Glomerular endothelial cell (primary cell): Measurements from ENCODE around the gene SORBS1. TPM values are rescaled to one million over a fixed set of nuclear protein-coding genes. Genes with fewer than 3 reads are reported as not detected.

Source experiments
- DNase-seq: peaks from one replicate; pipeline ENCODE4 v3.0.0-alpha.2; 2011; ENCODE audit warnings: low read depth, low spot score; ENCODE audit errors: extremely low read depth
- total RNA-seq: library from RNA; depleted of rRNA; stranded (reverse); fragments of >200 nt; gene quantifications from 2 replicates; pipeline ENCODE4 v1.2.3, GENCODE V29; 2015

SORBS1 gene
- total RNA-seq, 1 donor from 2014 or later, result 4.2 TPM

- DNase-seq, result no peak
Measured at GRCh38 chr10:95517536-95518454, 43.4 kb downstream of the SORBS1 start.

DNA sequence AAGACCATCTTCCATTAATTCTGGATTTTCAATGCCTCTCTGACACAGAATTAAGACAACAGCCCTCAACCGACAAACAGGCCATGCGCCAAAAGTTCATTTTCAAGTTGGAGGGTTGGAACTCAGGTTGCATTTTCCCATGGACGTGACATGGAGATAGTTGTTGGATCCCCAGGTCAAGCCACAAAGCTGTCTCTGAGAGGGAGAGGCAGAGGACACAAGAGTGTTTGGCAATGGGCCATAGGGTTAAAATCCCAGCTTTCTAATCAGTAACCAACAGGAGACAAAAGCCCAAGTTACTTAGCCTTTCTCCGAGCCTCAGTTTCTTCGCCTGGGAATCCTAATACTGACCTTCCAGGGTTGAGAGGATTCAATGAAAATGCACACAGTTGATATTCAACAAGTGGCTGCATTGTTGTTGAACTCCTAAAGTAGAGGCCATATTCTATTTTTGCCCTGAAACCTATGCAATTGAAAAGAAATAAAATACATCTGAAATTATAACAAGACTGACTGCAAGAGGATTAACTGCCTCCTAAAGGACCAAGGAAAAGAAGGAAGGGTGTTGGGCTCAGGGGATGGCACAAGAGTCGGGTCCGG is 44.3 kb downstream of the SORBS1 start:
- DNase-seq, result no peak

- DNase-seq, result no peak
Measured at GRCh38 chr10:95513941-95514392, 47.2 kb downstream of the SORBS1 start.

DNA sequence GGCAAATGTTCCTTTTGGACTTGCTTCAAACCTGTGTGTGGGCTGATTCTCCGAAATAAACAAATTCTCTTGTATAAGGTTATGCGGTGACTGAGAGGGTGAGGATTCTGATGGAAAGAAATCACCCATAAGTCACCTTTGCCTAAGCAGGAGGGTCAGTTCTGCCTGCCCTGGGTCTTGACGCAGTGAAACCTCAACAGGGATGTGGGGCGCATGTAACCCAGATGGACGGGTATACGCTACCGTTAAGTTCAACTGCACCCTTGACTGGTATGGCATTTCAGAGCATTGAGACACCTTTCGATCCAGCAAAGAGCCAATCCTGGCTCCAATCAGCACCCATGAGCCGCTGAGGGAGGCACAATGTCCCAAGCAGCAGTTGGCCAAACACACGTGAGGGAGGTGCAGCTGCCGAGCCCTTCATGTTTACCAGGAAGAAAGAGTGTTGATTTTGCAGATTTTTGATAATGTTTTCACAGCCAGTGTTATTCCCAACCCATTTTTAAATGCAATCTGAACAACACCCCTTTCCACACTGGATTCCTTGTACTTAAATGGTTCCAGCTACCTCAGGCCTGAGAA is 48.1 kb downstream of the SORBS1 start:
- no peak for DNase-seq

DNA sequence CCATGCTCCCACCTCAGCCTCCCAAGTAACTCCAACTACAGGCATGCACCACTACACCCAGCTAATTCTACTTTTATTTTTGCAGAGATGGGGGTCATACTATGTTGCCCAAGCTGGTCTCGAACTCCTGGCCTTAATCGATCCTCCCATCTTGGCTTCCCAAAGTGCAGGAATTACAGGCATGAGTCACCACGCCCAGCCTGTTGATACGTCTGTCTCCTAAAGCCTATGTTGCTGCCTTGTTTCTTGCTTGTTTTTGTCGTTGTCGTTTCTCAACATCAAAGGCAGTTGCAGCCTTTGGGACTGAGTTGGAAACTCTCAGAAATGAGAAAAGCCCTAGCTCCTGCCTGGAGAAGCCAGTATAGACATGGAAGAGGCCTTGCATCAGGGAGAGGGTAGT is 49.9 kb downstream of the SORBS1 start:
- no peak for DNase-seq

DNA sequence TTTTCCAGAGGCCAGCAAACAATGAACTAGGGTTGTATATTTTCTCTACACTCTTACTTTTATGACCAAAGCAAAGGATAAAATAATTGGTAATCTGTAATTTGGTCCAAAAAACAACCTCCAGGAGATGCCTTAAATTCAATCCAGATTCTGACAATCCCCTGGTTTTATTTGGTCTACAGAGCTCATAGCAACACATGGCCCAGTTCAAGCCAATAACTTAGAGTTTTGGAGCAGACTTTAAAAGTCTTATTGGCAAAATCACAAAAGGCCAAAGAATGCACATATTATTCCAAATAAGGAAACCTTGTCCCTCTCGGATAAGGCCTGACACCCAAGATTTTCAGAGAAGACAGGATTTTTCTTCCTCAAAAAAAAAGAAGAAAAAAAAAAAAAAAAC is 51.9 kb downstream of the SORBS1 start:
- DNase-seq, result no peak

GRCh38 chr10:95508730-95509129 is 52.4 kb downstream of the SORBS1 start:
- DNase-seq, result no peak

DNA sequence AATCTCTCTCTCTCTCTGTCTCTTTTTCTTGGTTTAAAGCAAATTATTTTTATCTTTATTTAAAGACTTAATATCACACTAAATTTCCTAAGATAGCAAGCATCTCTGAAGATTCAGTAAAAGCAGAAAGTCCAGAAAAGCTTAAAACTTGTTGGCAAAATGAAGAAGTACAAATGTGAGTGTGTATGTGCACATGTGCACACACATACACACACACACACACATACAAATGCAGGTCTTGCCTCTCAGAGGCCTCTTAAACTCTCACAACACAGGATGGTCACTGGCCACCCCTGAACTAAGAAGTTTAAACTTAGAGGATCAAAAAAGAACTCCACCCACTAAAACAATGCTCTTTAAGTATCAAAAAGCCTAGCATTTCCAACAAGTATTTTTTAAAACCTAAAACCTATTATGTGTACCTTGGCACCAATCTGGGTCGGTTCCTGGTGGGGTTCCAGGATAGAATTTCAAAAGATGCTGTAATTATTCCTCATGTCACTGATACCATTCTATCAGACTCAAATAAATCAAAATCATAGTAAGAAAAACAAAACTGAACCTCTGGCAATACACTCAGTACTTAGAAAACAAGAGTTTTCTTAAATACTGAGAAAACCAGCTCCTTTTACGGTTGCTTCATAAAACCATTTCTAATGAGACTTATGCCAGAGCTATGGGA is 55.0 kb downstream of the SORBS1 start:
- DNase-seq, result no peak

DNA sequence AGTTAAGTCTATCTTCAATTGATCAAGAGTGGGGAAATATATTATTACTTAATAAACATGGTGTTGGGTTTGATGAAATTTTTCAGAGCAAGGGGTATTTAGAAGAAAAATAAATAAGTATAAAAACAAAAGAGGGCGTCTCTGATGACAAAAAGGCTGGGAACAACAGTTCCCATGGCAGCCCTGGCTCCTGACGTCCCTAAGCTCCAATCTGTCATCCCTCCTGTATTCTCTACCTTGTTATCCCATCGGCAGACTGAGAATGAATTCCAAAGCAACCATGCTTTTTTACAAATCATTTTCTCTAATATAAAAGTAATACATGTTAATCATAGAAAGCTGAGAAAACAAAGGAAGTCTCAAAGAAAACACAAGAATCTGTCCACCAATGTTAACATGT is 55.5 kb downstream of the SORBS1 start:
- no peak for DNase-seq

DNA sequence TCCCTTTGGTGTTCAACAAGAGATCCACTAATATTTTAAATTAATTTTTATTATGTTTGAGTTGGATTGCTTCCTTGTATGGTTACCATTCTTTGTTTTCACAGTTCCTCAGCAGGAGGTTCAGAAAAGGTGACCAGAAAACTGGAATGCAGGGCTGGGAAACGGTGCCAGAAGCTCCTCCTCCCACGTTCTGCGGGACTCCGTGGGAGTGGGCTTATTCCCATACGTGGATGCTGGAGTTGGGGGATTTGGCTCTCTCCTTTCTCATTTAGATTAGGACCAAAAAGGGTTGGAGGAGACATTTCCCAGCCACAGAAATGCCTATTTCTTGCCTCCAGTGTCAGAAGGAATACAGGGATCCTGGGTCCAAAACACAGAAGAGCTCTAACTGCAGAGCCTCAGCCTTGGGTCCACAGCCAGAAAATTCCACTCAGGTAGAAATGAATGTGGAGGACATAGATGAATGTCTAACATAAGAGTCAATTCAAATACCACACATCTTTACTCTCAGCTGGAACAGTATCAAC is 56.0 kb downstream of the SORBS1 start:
- no peak for DNase-seq

DNA sequence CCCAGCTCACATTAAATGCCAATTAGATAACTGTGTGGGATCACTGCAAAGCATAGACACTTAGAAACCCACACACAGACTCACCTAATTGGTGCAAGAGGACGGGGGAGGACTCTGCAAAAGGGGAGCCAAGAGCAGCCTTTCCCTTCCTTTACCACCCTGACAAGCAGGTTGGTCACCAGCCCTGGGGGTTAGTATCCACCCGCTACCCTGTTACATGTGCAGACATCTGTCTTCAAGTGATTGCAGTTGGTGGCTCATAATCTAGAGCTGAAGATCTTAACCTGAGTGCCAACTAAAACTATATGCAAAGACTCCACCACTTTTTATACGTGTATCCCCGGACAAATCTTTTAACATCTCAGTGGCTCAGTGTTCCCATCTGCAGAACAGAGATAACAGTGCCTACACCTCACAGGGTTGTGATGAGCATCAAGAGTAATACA is 56.9 kb downstream of the SORBS1 start:
- DNase-seq, result no peak

- no peak for DNase-seq
Measured at GRCh38 chr10:95503526-95503925, 57.6 kb downstream of the SORBS1 start.

- DNase-seq, result no peak
Measured at GRCh38 chr10:95503001-95503400, 58.2 kb downstream of the SORBS1 start.

DNA sequence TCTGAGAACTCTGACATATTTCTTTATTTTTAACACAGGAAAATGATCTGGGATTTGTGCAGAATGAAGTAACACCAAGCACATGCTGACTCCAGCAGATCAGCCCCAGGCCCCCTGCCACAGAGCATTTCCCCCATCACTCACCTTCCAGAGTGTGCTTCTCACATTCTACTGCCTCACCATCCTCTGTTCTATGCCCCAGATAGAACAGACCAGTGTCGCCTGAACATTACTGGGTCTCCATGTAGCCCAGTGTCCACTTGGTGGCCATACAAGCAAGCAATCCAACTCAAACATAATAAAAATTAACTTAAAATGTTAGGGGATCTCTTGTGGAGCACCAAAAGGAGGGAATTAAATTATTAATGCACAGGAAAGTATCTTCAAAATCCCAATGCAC is 58.8 kb downstream of the SORBS1 start:
- no peak for DNase-seq

DNA sequence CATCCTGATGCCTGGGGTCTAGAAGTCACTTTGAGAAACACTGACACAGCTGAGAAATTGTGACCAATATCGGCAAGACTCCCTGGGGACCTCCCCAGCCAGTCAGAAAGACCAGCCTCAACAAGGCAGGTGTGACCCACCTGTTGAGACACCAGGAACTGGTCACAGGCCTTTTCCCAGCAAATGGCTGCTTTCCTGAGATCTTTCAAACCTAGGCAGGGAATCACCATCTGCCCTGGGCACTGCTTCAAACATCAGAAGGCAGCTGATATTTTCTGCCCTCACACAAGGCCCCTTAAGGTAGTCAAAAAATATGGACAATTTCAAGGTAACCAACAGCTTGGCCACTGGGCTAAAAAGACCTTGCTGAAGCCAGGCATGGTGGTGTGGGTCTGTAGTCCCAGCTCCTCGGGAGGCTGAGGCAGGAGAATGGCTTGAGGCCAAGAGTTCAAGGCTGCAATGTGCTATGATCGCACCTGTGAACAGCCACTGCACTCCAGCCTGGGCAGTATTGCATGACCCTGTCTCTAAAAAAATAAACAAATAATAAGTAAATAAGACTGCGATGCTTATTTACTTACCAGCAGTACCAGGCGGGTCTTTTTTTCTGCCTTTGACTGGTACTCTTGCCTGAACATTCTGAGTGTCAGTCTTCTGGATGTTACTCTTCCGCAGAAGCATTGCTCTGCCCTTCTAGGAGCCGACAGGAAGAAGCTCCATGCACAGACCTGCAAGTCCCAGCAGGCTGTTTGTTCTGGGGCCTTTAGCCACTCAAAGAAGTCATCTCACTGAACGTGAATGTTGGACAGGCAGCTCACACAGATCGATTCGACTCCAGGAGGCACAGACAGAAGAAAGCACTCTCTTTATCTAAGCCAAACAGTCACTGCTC is 59.7 kb downstream of the SORBS1 start:
- DNase-seq, result no peak

DNA sequence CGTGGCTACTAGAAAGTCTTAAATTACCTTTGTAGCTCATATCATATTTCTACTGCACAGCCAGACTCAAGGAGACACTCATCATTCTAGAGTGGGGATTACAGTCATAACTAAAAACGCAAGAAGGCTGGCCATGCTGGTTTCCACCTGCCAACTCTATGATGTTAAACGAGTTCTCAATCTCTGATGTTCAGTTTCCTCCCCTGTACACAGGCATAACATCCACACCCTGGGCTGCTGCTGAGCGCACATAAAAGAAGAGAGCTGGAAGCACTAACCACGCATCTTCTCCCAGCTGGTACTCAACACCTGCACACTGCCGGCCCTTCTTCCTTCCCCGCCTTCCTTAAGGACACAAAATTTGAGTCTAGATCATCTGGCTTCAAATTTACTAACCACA is 60.5 kb downstream of the SORBS1 start:
- DNase-seq, result no peak

- no peak for DNase-seq
Measured at GRCh38 chr10:95500097-95500496, 61.1 kb downstream of the SORBS1 start.

GRCh38 chr10:95499482-95499989 is 61.6 kb downstream of the SORBS1 start:
- DNase-seq, result no peak

DNA sequence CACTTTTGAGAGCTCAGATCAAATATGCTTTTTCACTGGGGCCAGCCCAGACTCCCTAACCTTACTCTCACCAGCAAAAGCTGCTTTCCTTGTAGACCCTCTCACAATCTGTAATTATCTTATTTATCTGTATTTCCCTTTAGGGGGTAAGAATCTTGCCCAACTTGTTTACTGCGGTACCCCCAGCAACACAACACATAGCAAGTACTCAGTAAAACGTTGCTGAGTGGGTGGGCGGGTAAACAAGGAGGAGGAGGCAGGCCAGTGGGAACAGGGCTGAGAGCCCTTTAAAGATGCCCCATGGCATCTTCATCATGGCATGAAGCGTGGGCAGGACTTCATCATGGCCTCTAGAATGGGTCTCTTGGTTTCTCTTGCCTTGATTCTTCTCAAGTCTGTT is 64.2 kb downstream of the SORBS1 start:
- no peak for DNase-seq
